Measurements from ENCODE around the gene COMTD1.

GRCh38 chr10:75211007-75211691 lies 24.6 kb downstream of the COMTD1 start:
- TF ChIP-seq CTCF (IDR thresholded peaks at IDR 0.05; ENCODE audit: insufficient read depth, low read length, poor library complexity, severe bottlenecking), result no peak
- no peak for TF ChIP-seq EZH2phosphoT487 (conservative IDR thresholded peaks at IDR 0.05; ENCODE audit: low read length)

Data from SU-DHL-6 (cell line).